Duodenal mucosa (tissue), 2 donors: Measurements from ENCODE around the gene KDM2B.
"Not testable (repeated sequence)": the region's sequence is repeated elsewhere in the genome, so short reads cannot be mapped to it uniquely, and the experiment has no call there.

ENCODE experiments used
- H3K27ac ChIP-seq: one replicate; pipeline ENCODE4 v1.7.0; 2013; ENCODE audit warnings: low read depth, low read length
- H3K27me3 ChIP-seq, 2 donors: one replicate each; pipeline ENCODE4 v1.7.0; 2013; ENCODE audit warnings: low read length in 2 of 2, control low read depth in 1 of 2; ENCODE audit not compliant: insufficient read depth in 2 of 2, control insufficient read depth in 1 of 2
- H3K36me3 ChIP-seq, 2 donors: one replicate each; pipeline ENCODE4 v1.7.0; 2013; ENCODE audit warnings: low read length in 2 of 2, control low read depth in 1 of 2; ENCODE audit not compliant: insufficient read depth in 2 of 2, control insufficient read depth in 1 of 2
- H3K4me1 ChIP-seq, 2 donors: one replicate each; pipeline ENCODE4 v1.7.0; 2013; ENCODE audit warnings: low read length in 2 of 2, control low read depth in 1 of 2; ENCODE audit not compliant: insufficient read depth in 2 of 2, control insufficient read depth in 1 of 2
- H3K4me3 ChIP-seq, 2 donors: one replicate each; pipeline ENCODE4 v1.7.0; 2013; ENCODE audit warnings: low read length in 2 of 2, low read depth in 1 of 2
- H3K9ac ChIP-seq, 2 donors: one replicate each; pipeline ENCODE4 v1.7.0; 2013; ENCODE audit warnings: low read length in 2 of 2, low read depth in 1 of 2
- H3K9me3 ChIP-seq, 2 donors: one replicate each; pipeline ENCODE4 v1.7.0; 2013; ENCODE audit warnings: low read length in 2 of 2, control low read depth in 1 of 2; ENCODE audit not compliant: control insufficient read depth in 1 of 2

Gene KDM2B

DNA sequence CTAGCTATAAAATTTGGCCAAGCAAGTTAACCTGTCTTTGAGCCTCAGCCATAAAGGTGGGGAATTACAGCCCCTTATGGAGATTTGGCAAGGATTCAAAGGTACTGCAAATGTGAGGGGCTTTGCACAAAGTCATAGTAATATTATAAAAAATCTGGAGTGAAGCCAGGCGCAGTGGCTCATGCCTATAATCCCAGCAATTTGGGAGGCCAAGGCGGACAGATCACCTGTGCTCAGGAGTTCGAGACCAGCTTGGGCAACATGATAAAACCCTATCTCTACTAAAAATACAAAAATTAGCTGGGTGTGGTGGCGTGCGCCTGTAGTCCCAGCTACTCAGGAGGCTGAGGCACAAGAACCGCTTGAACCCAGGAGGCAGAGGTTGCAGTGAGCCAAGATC, 4.1 kb upstream of the KDM2B start:
- H3K4me3 ChIP-seq, H3K27me3 ChIP-seq, H3K36me3 ChIP-seq, H3K27ac ChIP-seq, H3K9ac ChIP-seq, H3K9me3 ChIP-seq: not testable (repeated sequence)
- H3K4me1 ChIP-seq: peaks cover 19 to 23% of the 10 kb centered on the region in 2 donors

DNA sequence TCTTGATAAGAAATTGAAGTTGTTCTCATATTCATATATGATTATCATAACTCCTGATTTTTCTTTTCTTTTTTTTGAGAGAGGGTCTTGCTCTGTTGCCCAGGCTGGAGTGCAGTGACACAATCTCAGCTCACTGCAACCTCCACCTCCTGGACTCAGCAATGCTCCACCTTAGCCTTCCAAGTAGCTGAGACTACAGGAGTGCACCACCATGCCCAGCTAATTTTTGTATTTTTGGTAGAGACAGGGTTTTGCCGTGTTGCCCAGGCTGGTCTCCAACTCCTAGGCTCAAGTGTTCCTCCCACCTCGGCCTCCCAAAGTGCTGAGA, 2.5 kb upstream of the KDM2B start:
- H3K4me3 ChIP-seq, H3K9ac ChIP-seq, H3K9me3 ChIP-seq, H3K27me3 ChIP-seq, H3K36me3 ChIP-seq, H3K27ac ChIP-seq: not testable (repeated sequence)
- H3K4me1 ChIP-seq: peaks cover 19 to 23% of the 10 kb centered on the region in 2 donors

DNA sequence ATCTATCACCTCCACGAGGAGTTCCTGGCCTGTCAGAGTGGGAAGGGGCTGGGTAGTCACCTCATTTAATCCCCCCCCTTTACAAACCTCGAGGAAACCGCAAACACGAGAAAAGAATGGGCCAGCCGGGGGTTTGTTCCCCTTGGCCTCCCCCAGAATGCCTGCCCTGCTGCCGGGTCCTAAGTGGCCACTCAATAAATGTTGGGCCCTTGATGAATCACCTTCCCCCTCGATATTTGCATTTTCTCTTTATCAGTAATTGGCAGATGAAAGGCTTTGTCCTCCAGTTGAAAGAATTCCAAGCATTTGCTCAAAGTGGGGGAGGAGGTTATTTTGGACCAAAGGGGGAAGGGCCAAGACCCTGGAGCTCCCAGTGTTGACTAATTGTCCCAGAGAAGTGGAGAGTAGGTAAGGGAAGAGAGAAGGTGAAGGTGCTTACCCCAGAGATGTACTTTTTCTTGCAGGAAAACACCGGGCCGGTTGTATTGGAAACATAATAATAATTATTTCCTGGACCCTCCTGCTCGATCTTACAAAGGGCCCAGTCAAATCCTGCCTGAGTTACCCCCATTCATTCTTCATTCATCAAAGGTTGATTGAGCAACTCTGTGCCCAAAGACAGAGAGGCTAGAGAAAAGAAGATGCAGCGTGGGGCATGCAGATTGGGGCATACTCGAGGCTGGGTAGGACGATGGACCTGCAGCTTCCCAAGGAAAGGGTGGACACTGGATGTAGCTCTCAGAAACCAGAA, 1.9 kb upstream of the KDM2B start:
- Histone ChIP-seq H3K9me3 (no peaks in the 10 kb centered on the region), H3K36me3 (no peaks in the 10 kb centered on the region), H3K27ac (no peak overlapping the region), H3K27me3 (no peaks in the 10 kb centered on the region), H3K9ac (no peak overlapping the region), H3K4me3 (no peak overlapping the region), H3K4me1 (peaks cover 24 to 29% of the 10 kb centered on the region in 2 donors)

DNA sequence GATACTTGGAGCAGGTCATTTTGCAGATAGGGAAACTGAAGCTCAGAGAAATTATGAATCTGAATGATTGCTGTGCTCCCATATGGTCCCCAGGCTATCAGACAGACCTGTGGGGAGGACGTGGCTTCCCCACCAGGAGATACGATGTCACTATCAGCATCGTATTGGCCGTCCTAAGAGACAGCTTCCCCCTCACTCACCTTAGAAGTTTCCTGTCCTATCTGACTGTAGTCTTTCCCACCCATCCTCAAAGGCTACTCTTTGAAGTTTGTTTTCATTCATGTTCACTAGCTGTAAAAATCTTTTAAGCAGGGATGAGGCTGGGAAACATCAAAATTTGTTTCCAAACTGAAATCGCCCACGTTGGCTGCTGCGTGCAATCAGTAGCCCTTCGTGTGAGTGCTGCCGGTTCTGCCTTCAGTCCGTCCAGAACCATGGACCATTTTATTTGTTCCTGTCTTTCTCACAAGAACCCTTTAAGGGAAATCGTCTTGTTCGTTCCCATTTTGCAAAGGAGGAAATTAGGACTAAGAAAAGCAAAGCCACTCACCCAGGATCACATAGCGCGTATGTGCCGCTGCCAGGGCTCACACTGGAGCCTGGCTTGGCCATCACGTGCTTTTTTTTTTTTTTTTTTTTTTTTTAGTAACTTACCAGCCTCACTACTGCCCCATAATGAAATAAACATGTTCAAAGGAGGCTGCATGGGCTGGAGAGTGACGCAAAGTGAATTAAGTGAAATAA, 1.0 kb upstream of the KDM2B start:
- Histone ChIP-seq H3K9me3 (no peaks in the 10 kb centered on the region), H3K9ac (peak overlapping the region; percentile 61 to 64), H3K27ac (no peak overlapping the region), H3K27me3 (no peaks in the 10 kb centered on the region), H3K36me3 (no peaks in the 10 kb centered on the region), H3K4me1 (peaks cover 33 to 37% of the 10 kb centered on the region in 2 donors), H3K4me3 (peak overlapping the region; percentile 67 to 74)

DNA sequence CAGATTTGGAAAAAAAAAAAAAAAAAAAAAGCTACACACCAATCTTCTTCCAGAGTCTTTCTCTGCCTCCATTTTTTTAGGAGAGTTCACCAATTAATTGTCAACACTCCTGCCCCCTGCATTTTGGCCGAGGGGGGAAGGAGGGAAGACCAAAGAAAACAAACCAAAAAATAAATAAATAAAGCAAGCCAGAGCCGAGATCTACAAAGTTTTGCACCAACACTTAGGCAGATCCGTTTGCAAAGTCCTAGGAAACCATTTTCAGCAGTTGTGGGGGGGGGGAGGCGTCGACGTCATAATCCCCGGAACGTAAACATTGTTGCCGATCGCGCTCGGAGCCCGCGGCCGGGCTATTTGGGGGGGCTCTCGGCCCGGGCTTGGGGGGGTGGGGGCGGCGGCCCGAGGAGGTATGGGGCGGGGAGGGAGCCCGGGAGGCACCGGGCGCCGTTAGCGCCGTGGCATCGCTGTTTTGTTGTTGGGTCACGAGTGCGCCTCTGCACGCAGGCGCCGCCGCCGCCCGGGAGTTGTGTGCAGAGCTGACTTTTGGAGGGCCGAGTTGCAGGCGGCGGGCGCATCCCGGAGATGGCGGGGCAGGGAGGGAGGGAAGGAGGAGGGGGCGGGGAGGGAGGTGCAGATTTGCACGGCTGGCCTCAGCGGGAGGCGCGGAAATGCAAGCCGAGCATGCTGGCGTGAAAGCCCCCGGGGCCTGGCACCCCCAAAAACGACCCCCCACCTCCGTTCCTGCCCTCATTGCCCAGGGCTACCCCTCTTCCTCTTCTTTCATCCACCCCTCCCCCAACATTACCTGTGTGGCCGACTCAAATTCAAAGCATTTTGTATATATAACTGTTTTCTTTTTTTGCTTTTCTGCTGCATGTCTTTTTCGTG, 598 bp downstream of the KDM2B start:
- H3K9me3 ChIP-seq: no peaks in the 10 kb centered on the region

DNA sequence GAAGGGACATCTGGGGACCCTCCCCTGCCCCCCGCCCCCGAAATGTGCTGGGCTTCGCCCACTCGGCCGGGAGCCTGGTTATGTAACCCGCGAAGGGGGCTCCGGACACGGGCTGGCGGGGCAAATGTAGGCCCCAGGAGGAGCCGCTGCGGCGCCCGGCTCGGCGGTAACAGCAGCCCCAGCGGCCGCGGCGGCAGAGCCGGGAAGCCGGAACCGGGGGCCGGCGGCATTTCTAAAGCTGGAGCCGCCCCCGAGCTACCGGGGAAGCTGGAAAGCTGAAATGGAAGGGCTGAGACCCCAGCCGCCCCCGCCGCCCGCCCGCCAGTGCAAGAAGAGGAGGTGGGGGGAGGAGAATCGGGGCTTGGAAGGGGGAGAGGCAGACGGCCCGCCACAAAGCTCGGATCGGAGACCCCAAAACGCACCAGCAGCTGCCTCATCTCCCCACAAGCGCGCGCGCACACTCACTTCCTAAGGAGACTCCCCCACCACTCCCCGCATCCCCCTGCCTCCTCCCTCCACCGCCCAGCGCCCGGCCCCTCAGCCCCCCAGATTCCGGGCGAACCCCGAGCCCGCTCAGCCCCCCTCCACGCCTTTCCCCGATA, 1.5 kb downstream of the KDM2B start:
- Histone ChIP-seq H3K9me3 (no peaks in the 10 kb centered on the region), H3K4me3 (peak overlapping the region; percentile 67 to 74), H3K9ac (peak overlapping the region; percentile 61 to 79), H3K27ac (no peak overlapping the region), H3K36me3 (peaks cover 0 to under 1% of the 10 kb centered on the region in 2 donors), H3K4me1 (peaks cover 54 to 58% of the 10 kb centered on the region in 2 donors), H3K27me3 (no peaks in the 10 kb centered on the region)

More for the DNA sequence above, 598 bp downstream of the KDM2B start:
- peak overlapping the region; percentile 47 for H3K27ac ChIP-seq
- H3K36me3 ChIP-seq: no peaks in the 10 kb centered on the region
- no peaks in the 10 kb centered on the region for H3K27me3 ChIP-seq
- peak overlapping the region; percentile 61 to 74 for H3K9ac ChIP-seq
- peak overlapping the region; percentile 67 to 74 for H3K4me3 ChIP-seq
- peaks cover 45 to 50% of the 10 kb centered on the region in 2 donors for H3K4me1 ChIP-seq

DNA sequence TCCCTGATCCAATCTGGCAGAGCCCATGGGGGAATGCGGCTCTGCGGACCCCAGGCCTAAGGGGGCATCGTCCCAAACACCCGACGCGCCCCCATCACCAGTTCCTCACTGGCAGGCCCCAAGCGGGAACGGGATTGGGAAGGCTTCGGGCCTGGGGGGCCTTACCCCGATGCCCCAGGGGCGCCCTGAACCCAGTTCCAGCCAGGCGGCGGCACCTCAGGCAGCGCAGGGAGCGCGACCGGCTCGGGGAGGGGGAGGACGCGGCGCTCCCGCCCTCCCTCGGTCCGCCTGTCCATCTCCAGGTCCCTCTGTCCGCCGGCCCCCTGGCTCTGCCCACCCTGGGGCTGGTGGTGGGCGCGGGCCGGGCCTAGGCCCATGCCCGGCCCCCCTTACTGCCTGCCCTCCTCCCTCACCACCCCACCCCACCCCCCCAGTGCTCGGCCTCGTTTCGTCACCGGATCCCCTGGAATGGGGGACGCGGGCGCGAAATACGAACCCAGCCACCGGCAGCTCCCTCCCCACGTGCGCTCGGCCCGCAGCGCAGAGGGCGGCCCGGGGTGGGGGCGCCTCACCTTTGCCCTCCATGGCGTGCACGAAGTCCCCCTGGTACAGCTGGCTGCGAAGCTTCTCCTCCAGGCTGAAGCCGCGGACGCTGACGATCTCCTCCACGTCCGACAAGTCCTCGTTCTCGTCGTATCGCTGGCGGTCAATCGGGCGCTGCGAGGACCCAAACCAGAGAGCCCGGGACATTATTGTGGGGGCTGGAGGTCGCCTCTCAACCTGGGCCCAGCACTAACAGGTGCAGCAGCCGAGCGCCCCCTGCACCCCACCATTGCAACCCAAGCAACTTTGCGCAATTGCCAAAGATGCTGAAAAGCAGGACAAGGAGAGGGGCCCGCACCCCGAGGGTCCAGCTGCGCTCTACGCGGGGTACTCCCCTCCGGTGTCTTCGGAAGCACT, 2.3 kb downstream of the KDM2B start:
- H3K27ac ChIP-seq: no peak overlapping the region
- peak overlapping the region; percentile 67 to 74 for H3K4me3 ChIP-seq
- H3K4me1 ChIP-seq: peaks cover 59 to 65% of the 10 kb centered on the region in 2 donors
- no peaks in the 10 kb centered on the region for H3K9me3 ChIP-seq
- no peaks in the 10 kb centered on the region for H3K27me3 ChIP-seq
- peak overlapping the region; percentile 61 to 79 for H3K9ac ChIP-seq
- H3K36me3 ChIP-seq: peaks cover 0 to 6% of the 10 kb centered on the region in 2 donors

DNA sequence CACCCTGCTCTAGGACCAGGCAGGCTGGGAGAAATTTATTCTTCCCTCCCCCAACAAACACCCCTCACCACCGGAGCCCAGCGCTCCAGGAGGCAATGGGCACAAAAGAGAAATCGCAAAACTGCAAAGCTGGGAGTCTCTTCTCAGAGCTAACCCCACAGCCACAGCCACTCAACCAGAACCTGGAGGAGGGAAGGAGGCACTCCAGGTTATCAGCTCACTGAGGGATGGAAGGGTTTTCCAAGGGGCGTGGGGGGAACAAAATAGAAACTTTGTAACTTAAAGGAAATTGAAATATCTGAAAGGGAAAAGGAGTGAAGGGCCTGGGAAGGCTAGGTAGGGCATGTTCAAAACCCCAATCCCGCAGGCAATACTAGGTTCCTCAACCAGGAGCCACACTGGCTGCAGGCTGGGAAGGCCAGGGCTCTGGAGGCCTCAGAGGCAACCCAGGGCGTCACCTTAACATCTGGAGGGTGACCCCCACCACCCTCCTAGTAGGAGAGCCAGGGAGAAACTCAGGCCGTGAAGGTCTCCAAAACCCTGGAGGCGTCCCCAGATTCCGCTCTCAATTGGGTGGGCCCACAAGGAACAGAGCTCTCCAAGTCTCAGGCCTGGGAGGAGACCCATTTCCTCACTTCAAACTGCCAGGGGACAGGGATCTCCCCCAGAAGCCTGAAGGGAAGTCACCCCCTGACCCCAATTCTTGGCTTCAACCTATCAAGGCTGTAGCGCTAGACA, 3.2 kb downstream of the KDM2B start:
- peaks cover 53 to 62% of the 10 kb centered on the region in 2 donors for H3K4me1 ChIP-seq
- no peaks in the 10 kb centered on the region for H3K27me3 ChIP-seq
- H3K9ac ChIP-seq: peak overlapping the region; percentile 43 to 61
- peak overlapping the region; percentile 67 to 74 for H3K4me3 ChIP-seq
- H3K27ac ChIP-seq: peak overlapping the region; percentile 13
- no peaks in the 10 kb centered on the region for H3K9me3 ChIP-seq
- H3K36me3 ChIP-seq: peaks cover 0 to 6% of the 10 kb centered on the region in 2 donors
